Glutamatergic neuron (in vitro differentiated cells): ENCODE results near the gene FAM222B. TPM values are rescaled to one million over a fixed set of nuclear protein-coding genes. Genes with fewer than 3 reads are reported as not detected.

ENCODE experiments used
- DNase-seq: peaks from one replicate; pipeline ENCODE4 v3.0.0; 2022
- H3K27ac Mint-ChIP-seq: one replicate; pipeline ENCODE4 v1.8.0; 2020; ENCODE audit warnings: mild to moderate bottlenecking, mixed read lengths, inconsistent platforms; ENCODE audit not compliant: unreplicated experiment
- H3K27me3 Mint-ChIP-seq: one replicate; pipeline ENCODE4 v1.8.0; 2020; ENCODE audit warnings: mild to moderate bottlenecking, moderate library complexity, mixed read lengths, inconsistent platforms; ENCODE audit not compliant: unreplicated experiment
- H3K36me3 Mint-ChIP-seq: one replicate; pipeline ENCODE4 v1.8.0; 2020; ENCODE audit warnings: mild to moderate bottlenecking, mixed read lengths, inconsistent platforms; ENCODE audit not compliant: unreplicated experiment
- H3K4me1 Mint-ChIP-seq: one replicate; pipeline ENCODE4 v1.8.0; 2020; ENCODE audit warnings: mild to moderate bottlenecking, low read depth, mixed read lengths, inconsistent platforms; ENCODE audit not compliant: unreplicated experiment
- H3K4me3 Mint-ChIP-seq: one replicate; pipeline ENCODE4 v1.8.0; 2020; ENCODE audit warnings: mild to moderate bottlenecking, mixed read lengths, inconsistent platforms; ENCODE audit not compliant: unreplicated experiment
- H3K9me3 Mint-ChIP-seq: one replicate; pipeline ENCODE4 v1.8.0; 2020; ENCODE audit warnings: mild to moderate bottlenecking, moderate library complexity, mixed read lengths, inconsistent platforms; ENCODE audit not compliant: unreplicated experiment
- total RNA-seq: library from RNA; stranded (reverse); fragmentation: NEBNext Ultra II Directional; extraction: Animal tissue kit (Norgen Biotek cat#: 25700); gene quantifications from one replicate; pipeline ENCODE4 v1.2.1, GENCODE V29; 2021; ENCODE audit not compliant: unreplicated experiment
- TF ChIP-seq, protein P1 (sequence below): fragments of 200-600 bp; sonication (generic); IDR thresholded peaks from one replicate; pipeline ENCODE4 v1.5.0; 2021; ENCODE audit not compliant: partially characterized antibody, unreplicated experiment

The FAM222B gene
- total RNA-seq, 1 donor from 2014 or later: 44.0 TPM

DNA sequence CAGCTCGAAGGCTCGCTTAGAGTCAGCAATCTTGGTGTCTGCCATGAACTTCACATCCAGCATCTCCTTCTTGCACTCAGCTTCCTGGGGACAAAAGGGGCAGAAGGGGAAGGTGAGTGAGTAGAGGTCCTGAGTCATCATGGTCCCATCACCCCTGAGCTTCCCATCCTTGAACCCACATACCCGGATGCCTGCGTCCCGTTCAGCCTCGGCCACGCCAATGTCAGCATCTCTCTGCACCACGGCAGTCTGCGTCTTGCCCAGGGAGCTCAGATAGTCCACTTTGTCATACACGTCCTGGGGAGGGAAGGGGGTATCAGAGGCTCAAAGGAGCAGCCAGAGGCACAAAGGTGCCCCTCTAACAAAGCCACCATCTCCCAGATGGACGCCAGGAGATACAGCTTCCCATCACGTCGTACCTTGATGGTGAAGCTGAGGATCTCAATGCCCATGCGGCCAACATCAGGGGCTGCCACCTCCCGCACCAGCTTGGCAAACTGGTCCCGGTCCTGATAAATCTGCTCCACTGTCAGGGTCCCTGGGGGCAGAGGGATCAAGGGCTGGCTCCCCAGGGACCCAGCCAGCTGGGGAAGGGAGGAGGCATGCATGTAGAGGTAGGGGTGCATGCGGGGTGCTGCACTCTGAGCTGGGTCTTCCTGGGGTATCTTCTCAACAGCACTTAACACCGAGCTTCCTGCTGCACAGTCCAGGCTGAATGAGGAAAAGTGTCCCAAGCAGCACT, 39.7 kb upstream of the FAM222B start:
- H3K27me3 Mint-ChIP-seq: peaks cover 8% of the 10 kb centered on the region
- TF ChIP-seq, protein P1, sequence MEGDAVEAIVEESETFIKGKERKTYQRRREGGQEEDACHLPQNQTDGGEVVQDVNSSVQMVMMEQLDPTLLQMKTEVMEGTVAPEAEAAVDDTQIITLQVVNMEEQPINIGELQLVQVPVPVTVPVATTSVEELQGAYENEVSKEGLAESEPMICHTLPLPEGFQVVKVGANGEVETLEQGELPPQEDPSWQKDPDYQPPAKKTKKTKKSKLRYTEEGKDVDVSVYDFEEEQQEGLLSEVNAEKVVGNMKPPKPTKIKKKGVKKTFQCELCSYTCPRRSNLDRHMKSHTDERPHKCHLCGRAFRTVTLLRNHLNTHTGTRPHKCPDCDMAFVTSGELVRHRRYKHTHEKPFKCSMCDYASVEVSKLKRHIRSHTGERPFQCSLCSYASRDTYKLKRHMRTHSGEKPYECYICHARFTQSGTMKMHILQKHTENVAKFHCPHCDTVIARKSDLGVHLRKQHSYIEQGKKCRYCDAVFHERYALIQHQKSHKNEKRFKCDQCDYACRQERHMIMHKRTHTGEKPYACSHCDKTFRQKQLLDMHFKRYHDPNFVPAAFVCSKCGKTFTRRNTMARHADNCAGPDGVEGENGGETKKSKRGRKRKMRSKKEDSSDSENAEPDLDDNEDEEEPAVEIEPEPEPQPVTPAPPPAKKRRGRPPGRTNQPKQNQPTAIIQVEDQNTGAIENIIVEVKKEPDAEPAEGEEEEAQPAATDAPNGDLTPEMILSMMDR: no peak
- peaks cover 12% of the 10 kb centered on the region for H3K9me3 Mint-ChIP-seq
- no peak for DNase-seq
- H3K4me1 Mint-ChIP-seq: peaks cover 4% of the 10 kb centered on the region
- H3K4me3 Mint-ChIP-seq: no peak overlapping the region
- no peak overlapping the region for H3K27ac Mint-ChIP-seq
- peaks cover 17% of the 10 kb centered on the region for H3K36me3 Mint-ChIP-seq

DNA sequence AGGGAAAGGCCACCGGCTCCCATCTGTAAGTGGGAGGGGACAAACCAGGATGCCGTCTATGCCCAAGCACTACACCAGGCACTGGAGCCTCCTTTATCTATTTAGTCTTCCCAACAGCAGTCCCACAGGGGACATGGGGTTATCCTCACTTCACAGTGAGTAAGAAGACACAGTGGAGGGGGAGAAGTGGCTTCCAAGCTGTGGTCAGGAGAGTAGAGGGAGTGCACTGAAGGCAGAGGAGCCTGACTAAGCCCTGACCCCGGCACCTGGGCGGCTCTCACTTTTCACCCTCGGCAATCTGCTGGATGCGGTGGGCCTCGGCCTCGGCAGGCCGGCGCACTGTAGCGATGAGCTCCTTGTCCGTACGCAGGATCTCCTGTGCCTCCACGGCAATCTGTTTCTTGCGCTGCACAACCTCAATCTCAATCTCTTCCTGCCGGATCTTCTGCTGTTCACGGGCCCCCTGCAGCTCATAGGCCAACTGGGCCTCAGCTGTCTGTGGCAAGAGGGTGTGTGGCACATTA, 39.0 kb upstream of the FAM222B start:
- no peak overlapping the region for H3K4me3 Mint-ChIP-seq
- no peak overlapping the region for H3K27ac Mint-ChIP-seq
- TF ChIP-seq, protein P1: no peak
- H3K4me1 Mint-ChIP-seq: peaks cover 2% of the 10 kb centered on the region
- peaks cover 8% of the 10 kb centered on the region for H3K27me3 Mint-ChIP-seq
- no peak for DNase-seq
- H3K9me3 Mint-ChIP-seq: peaks cover 12% of the 10 kb centered on the region
- peaks cover 17% of the 10 kb centered on the region for H3K36me3 Mint-ChIP-seq

DNA sequence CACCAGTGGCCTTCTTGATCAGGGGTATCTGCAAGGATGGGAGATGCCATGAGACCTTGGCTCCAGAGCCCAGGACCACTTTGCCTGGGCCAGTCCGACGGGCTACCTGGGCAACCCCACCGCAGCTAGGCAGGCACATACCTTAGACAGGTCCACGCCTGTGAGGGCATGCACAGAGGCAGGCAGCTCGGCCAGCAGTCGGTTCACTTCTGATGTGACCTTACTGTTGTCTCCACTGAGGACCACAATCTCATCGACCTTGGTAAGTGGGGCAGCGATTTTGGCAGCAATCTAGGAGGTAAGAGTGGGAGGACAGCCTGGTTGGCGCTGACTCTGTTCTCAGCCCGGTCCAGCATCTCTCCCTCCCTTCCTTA, 38.0 kb upstream of the FAM222B start:
- DNase-seq: no peak
- Mint-ChIP-seq H3K27me3 (peaks cover 8% of the 10 kb centered on the region), H3K36me3 (peaks cover 17% of the 10 kb centered on the region), H3K4me1 (peaks cover 2% of the 10 kb centered on the region), H3K27ac (no peak overlapping the region), H3K4me3 (no peak overlapping the region), H3K9me3 (peaks cover 10% of the 10 kb centered on the region)
- TF ChIP-seq, protein P1: no peak

DNA sequence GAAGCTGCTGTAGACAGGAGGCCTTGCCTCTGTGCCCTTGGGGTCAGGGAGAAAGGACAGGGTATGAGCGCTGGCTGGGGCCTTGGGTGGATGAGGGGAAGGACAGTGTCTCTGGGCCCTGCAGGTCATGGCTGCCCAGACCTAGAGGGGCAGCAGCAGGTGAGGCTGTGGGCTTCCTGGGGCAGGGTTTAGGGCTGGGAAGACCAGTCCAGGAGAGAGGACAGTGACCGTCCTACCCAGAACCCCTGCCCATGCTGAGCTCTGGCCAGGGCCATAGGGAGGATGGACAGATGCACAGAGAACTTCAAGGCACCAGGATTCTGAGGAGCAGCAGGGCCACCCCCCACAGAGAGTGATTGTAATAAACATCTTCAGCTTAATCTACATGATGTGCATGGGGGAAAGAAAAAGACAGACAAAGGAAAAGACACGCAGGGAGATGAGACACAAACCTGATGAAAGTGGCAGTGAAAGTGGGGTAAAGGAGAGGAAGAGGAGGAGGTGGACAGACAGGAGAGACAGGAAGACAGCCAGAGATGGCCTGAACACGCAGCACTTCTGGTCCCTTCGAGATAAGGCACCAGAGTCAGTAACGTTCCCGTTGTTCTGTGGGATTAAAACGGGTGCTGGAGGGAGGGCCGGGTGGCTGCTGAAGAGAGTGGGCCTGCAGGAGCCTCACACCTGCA, 37.4 kb upstream of the FAM222B start:
- Mint-ChIP-seq H3K36me3 (peaks cover 17% of the 10 kb centered on the region), H3K9me3 (peaks cover 10% of the 10 kb centered on the region), H3K27me3 (peaks cover 6% of the 10 kb centered on the region), H3K4me1 (peaks cover 2% of the 10 kb centered on the region), H3K27ac (no peak overlapping the region), H3K4me3 (no peak overlapping the region)
- TF ChIP-seq, protein P1: no peak
- no peak for DNase-seq

DNA sequence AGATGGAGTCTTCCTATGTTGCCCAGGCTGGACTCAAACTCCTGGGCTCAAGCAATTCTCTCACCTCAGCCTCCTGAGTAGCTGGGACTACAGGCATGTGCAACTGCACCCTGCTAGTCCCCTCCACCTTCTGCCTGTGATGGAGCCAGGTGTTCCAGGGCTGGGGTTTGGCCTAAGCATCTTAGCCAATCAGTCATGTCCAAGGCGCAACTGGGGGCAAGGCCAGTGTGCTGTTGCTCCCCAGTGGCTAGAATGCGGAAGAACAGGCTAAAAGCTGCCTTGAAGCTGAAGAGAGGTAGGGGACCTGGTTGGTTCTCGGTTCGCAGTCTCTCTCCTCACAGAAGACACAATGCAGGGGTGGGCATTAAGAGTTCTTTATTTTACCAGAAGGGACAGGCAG, 36.4 kb upstream of the FAM222B start:
- Mint-ChIP-seq H3K27me3 (peaks cover 3% of the 10 kb centered on the region), H3K4me3 (no peak overlapping the region), H3K4me1 (peaks cover 2% of the 10 kb centered on the region), H3K27ac (no peak overlapping the region), H3K9me3 (peaks cover 10% of the 10 kb centered on the region), H3K36me3 (peaks cover 19% of the 10 kb centered on the region)
- no peak for DNase-seq
- TF ChIP-seq, protein P1: no peak
